ENCODE data around the gene ORM2. TPM values are rescaled to one million over a fixed set of nuclear protein-coding genes. Genes with fewer than 3 reads are reported as not detected.
A peak's percentile ranks its signal among the peaks of the same experiment; 100 is the strongest.

Gene ORM2
- total and polyA plus RNA-seq, 2 donors (not counting 1 experiment from before 2014, with no cell fraction given): not detected

GRCh38 chr9:114369216-114370130 is 39.8 kb downstream of the ORM2 start:
- H3K9me3 ChIP-seq (ENCODE audit: control extremely low read depth in 1 of 3, control insufficient read depth in 2 of 3, insufficient read depth in 1 of 3, low read length in 2 of 3): no peaks in the 10 kb centered on the region
- no peak overlapping the region for H2AFZ ChIP-seq (ENCODE audit: insufficient read depth, low read depth, low read length, poor library complexity, severe bottlenecking)
- H3K4me2 ChIP-seq (replicated peaks; ENCODE audit: low read depth, low read length, poor library complexity, severe bottlenecking): peak overlapping the region; percentile 75
- no peak for TF ChIP-seq EZH2 (IDR thresholded peaks at IDR 0.05; ENCODE audit: borderline replicate concordance, insufficient read depth, low read depth, low read length, poor library complexity, severe bottlenecking)
- no peak for TF ChIP-seq CTCF (IDR thresholded peaks at IDR 0.05)
- peak overlapping the region; percentile 67 for H3K4me3 Mint-ChIP-seq
- peaks cover 95 to 99% of the 10 kb centered on the region in 2 donors for H3K4me1 ChIP-seq (ENCODE audit: control insufficient read depth in 2 of 2, insufficient read depth in 2 of 2, low read length in 2 of 2)
- peaks cover 94% of the 10 kb centered on the region for H3K4me1 Mint-ChIP-seq
- H3K27me3 ChIP-seq (replicated peaks in 1 of 4; ENCODE audit: control extremely low read depth in 1 of 4, control insufficient read depth in 3 of 4, insufficient read depth in 4 of 4, low read length in 3 of 4): no peaks in the 10 kb centered on the region
- peaks cover 2 to 81% of the 10 kb centered on the region in 2 experiments for H3K36me3 ChIP-seq (replicated peaks in 1 of 2; ENCODE audit: control extremely low read depth in 1 of 2, control insufficient read depth in 1 of 2, extremely low read depth in 1 of 2, insufficient read depth in 2 of 2, low read length in 1 of 2)
- peaks cover 59% of the 10 kb centered on the region for H3K79me2 ChIP-seq (ENCODE audit: control insufficient read depth, insufficient read depth, low read length)
- ChIA-PET CTCF (interaction anchor here (1.1 to 5.6 kb wide), 5 partner anchors 9 to 36 kb away, joined by 3 to 85 read pairs (median 6); partner anchors contain the start of gene AKNA), POLR2A (interaction anchor here (0.5 to 8.6 kb wide), 3 partner anchors 18 to 28 kb away, joined by 4 to 108 read pairs (median 45); partner anchors contain the start of gene AKNA)
- no peak overlapping the region for H3K9ac ChIP-seq (ENCODE audit: low read length)
- DNase-seq (no peak), ATAC-seq (ENCODE audit: low read depth) (no peak)
- peak overlapping the region; percentile 92 to 95 for H3K27ac ChIP-seq (ENCODE audit: low read length in 2 of 2)
- no peaks in the 10 kb centered on the region for H3K27me3 Mint-ChIP-seq
- H4K20me1 ChIP-seq (ENCODE audit: control insufficient read depth, insufficient read depth, low read length, poor library complexity, severe bottlenecking): no peaks in the 10 kb centered on the region
- WGBS (ENCODE audit: insufficient coverage): 100% methylated on average over 4 of the region's 9 CpGs
- intact Hi-C loops (cut with micrococcal nuclease): loop anchor here (5.0 kb wide), 1 partner anchor 83 kb away; no protein-coding TSS in a partner anchor
- H3K27ac Mint-ChIP-seq: peak overlapping the region; percentile 97
- H3K4me3 ChIP-seq (ENCODE audit: control extremely low read depth in 1 of 5, extremely low read depth in 1 of 5, insufficient read depth in 1 of 5, low read depth in 2 of 5, low read length in 4 of 5): no peak overlapping the region
- H3K9me3 Mint-ChIP-seq (ENCODE audit: insufficient read depth): peaks cover 3% of the 10 kb centered on the region
